Activated CD4-positive, alpha-beta T cell treated with anti-CD3 and anti-CD28 coated beads, Interleukin-10, Interleukin-2, amounts not matched to agents 100 ng/mL and 50 ng/mL, durations not matched to agents 16 hours and 8 hours (primary cell): Measurements from ENCODE around the gene UMODL1.
A peak's percentile ranks its signal among the peaks of the same experiment; 100 is the strongest.

Experiments used
- DNase-seq: peaks from one replicate; pipeline ENCODE4 v3.0.0-alpha.2; 2020

Gene UMODL1

DNA sequence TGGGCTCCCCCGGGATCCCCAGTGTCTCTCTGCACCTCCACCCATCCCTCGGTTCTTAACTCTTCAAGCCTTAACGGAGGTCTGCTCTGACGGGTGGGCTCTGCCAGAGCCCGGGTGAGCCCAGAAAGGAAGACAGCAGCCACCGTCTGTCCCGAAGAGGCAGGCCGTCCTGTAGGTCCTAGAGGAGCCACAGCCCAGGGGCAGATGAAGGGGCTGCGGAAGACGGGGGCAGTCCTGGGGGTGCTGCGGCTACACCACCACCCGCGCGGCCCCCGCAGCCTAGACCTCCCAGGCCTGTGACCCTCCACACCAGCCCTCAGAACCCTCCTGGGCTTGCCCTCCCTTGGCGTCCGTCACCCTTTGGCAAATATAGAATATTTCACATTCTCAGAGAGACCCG is 71.0 kb downstream of the UMODL1 start:
- DNase-seq, result no peak

DNA sequence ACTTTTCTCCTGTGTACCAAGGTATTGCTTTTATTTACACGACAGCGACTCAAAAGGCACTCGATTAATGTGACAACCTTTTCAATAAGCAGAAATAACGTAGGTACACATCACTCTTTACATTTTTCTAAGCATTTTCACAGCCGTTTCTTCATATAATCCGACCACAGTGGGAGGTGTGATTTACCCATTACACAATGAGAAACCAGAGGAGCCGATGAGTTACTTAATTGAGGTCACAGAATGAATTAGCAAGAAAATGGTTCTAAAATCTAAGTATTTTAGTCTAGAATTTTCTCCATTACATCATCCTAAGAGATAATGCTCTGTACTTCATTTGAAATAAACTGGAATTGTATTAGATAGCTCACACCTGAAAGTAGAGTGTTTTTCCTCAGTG is 71.5 kb downstream of the UMODL1 start:
- DNase-seq, result no peak

DNA sequence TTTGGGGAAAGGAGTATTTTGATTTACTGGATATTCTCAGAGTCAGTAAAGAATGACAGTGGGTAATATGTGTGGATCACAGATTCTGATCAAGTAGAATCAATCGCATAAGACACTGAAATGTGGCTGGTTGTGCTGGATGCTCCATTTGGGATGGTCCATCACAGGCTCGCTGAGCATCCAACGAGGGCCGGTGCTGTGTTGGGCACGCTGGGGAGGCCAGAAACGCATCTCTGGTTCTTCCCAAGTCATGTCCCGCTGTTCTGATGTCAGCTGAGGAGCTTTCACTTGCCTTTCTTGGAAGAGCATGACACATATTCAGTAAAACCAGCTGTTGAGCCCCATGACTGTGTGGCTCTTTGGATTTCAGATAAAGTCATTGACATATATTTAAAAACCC is 72.0 kb downstream of the UMODL1 start:
- no peak for DNase-seq

DNA sequence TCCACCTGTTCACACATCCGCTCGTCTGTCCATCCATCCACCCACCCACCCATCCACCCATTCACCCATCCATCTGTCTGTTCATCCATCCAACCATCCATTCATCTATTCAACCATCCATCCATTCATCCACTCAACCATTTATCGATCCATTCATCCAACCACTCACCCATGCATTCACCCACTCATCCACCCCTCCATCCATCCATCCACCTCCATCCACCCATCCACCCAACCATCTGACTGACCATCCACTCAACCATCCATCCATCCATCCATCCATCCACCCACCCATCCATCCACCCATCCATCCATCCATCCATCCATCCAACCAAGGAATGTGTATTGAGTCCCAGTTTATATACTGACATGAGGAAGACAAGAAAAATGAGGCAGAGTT is 73.1 kb downstream of the UMODL1 start:
- no peak for DNase-seq

DNA sequence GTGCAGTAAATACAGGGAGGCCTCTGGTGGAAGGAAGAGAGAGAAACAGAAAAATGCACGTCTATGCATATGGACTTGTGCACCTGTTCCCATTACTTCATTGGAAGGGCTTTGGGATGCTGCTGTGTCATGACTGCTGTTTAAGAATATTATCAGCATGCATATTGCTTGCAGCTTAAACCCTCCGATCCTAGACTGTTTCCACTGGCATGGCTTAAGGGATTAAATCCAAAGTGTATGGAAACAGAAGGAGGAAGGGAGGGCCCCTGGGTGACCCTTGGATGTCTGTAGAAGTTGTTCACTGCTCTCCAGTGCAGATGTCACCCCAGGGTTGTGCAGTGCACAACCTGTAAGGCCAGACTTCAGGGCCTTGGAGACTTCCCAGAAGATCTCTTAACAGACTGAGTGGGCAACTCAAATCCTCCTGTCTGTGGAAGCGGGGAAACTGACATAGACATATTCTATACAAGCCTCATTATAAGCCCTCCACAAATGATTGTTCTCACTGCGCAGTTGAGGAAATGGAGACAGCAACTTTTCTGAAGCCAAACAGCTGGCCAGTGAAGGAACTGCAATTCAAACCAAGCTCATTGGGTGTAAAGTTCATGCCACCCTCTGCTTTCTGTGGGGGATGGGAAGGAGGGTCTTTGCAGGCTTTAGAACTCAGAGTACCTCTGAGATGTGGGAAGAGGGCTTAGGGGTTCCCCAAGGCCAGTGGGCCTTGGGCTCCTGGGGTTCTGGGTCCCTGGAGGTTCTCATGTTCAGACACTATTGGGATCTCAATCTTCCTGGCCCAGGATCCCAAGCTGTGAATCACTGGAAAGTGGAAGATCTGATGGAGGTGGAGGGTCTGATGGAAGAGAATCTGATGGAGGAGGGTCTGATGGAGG is 73.8 kb downstream of the UMODL1 start:
- DNase-seq, result no peak

DNA sequence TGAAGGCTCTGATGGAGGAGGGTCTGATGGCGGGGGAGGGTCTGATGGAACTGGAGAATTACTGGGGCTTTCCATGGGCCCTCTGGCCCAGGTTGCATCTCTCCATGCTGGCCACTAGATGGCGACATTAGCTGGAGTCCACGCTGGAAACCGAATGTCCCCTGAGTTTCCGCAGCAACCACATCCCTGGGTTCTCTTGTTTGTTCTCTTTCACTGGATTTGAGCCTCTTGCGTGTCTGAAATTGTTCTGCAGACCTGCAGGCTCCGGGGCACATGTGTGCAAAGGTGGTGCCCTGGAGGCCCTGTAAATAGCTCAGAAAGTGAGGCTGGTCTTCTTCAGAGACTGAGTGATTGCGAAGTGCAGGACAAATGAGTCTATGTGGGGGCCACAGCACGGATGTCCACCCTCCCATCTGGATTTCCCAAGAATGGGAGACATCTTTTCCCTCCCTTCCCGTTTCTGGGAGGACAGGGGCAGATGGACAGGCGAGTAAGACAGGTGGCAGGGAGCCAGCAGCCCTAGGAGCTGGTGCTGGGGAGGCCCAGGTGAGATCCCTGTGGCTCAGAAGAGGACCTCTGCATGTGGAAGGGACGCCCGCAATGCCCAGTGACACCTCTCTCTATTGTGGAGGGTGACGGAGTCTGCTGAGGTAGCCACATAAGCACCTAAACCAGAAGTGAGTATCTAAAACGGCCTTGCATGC is 74.6 kb downstream of the UMODL1 start:
- peak; percentile 68 for DNase-seq

DNA sequence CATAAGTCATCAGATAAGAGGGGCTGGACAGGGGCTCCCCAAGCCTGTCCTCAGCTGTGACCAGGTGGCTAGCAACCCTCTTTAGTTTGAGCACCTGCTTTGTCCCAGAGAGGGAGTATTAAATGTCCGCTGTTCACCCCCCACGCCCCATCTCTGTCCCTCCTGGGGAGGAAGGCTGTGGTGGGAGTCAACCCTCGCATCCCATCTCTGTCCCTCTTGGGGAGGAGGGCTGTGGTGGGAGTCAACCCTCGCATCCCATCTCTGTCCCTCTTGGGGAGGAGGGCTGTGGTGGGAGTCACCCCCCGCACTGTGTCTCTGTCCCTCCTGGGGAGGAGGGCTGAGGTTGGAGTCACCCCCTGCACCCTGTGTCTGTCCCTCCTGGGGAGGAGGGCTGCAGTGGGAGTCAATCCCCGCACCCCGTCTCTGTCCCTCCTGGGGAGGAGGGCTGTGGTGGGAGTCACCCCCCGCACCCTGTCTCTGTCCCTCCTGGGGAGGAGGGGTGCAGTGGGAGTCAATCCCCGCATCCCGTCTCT is 75.2 kb downstream of the UMODL1 start:
- no peak for DNase-seq

DNA sequence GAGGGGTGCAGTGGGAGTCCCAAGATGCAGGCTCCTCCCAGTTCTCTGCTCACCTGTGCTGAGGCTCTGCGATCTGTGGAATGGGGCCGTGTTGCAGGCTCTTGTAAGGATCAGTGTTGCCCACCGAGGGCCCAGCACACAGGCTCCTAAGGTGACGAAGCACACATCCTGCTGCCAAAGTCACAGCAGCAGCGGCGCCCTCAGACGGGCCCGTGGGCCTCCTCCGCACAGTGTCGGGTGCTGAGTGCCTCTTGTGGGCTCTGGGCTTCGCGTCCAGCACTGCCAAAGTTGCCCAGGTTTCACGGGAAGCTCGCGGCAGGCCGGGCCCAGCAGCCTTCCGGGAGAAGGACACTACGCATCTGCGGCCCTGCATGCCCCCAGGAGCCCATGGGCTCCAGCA is 75.7 kb downstream of the UMODL1 start:
- no peak for DNase-seq

DNA sequence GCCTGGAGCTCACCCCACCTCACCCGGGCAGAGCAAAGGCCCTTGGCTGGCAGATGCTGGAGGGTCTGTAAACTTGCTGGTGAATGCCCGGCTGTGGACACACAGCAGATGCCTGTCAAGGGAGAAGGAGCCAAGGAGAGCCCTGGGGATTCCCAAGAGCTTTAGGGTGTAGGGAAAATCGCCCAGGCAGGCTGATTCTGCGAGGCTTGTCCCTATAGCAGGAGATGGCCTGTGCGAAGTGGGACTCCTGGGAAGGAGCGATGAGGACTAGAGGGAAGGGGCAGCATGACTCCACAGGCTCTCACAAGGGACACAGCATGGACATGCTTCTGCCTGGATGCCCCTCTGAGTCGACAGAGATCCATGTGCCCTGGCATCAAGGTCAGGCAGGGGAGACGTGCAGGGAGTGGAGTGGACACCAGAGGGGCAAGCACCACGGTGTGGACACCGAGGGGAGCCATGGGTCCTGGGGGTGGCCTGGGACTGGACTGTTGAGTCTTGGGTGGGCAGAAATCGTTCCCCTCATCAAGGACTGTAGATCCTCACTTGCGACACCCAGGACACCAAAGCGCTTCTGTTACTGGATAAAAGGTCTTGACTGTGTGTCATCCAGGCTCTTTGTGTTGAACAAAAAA is 76.4 kb downstream of the UMODL1 start:
- DNase-seq, result no peak

DNA sequence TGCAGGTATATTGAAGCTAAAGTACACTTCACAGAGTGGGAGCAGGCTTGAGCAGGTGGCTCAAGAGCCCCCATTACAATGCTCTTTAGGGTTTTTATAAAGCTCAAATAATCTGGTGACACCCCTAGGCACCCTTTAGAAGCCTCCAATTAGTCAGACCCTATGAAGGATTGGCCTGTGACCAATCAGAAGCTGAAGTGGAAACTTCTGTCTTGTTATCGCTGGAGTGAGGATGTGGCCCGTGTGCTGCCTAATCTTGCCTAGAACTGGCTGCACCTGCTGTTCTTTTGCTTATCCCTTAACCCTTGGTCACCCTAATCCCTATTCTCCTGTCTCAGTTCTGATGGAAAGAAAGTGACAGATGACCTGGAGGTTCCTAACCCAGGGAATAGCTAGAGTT is 77.0 kb downstream of the UMODL1 start:
- no peak for DNase-seq

DNA sequence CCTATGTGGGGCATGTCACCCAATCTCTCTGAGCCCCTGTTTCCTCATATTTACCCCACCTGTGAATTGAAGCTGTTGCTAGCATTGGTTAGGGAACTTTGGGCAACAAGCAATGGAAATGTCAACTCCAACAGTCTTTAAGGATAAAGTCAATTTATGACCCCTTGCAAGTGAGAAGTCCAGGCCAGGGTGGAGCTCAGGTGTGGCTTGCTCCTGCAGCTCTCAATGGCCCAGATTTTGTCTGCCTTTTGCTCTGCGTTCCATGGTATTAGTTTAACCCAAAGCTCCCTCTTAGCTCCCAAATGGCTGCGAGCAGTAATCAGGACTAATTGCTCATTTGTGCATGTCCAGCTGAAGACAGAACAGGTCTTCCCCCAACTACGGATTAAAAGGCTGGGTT is 77.5 kb downstream of the UMODL1 start:
- no peak for DNase-seq

DNA sequence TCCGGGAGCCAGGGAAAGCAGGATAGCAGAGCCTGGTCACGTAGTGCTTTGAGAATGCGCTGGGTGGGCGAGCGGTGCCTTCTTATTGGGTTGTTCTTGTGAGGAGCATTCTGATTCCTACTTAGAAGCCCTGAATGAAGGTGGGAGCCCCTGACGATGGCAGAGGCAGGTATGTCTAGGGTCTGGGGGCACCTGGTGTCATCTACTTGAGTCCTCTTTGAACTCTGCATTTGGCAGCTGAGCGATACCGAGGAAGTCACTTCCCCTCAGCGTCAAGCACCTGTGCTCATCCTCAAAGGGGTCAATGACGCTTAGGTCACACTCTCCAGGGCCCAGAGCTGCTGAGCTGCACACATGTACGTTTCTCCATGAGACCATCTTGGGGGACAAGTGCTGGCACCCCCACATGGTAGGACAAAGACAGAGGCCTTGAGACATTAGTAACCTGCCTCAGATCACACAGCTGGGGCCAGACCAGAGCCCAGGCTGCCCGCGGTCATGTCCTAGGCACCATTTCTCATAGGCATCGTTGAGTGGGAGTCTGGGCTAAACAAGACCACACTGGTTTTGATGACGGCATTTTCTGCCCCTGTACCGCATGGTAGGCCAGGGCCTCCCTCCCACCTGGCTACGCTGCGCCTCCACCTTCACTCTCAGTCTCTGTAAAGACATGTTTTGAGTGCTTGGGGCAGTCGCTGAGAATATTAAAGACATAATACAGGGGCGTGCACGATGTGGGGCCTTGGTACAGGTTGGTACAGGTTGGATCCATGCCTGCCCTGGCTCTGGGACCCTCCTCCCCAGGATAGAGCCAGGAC is 78.7 kb downstream of the UMODL1 start:
- DNase-seq, result no peak

DNA sequence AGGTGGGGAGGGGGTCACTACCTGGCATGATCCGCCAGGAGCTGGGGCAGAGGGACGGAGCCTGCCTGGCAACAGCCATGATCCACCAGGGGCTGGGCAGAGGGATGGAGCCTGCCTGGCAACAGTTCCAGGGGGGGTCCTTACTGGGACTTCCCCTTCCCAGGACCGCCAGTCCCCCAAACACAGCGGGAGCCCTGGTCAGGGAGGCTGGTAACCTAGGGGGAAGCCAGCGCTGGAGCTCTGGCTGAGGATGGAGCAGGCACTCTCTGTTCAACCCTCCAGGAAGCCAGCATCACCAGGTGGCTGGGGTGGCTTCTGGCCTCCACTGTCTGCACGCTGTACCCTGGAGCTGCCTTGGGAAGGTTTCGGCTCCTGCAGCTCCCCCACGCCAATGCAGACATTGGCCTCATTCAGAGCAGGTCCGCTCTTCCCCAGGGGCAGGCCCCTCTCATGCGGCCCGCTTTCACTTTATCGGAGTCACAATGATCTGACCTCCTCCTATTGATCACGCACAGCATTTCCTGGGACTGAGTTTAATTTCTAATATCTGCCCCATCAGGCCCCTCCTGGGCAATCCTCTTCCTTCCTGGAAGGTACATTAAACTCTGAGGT is 79.5 kb downstream of the UMODL1 start:
- DNase-seq, result no peak

DNA sequence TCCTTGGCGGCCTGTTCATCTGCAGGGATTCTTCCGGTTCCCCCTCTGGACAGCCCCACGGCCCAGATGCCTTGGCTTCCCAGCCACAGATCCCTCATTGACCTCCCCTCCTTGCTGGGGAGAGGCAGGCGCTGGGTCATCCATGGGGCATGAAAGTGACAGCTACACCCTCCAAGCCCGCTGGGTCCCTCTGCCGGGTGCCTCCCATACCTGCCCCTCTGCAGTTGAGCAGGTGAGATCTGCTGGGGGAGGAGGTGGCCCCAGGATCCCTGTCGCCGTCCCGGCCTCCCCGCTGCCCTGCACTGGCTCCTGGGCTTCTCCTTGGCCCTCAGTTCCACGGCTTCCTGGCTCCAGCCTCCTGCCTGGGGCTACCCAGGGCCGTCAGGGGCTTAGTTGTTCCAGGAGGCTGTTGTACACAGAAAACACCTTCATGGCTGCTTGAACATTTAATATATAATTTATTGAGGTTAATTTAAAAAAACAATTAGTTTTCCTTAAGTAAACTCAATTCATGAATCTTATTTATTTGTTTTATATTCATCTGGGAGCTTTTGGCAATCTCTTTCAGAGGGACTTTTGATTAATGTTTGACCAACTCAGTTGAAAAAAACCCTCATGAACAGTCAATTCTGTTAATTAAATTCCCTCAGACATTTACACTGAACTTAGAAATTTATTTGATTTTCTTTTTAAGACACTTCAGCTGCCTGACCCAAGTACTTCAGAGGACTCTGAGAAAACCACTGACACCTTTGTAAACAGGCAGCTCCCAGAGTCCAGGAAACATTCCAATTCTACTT is 80.2 kb downstream of the UMODL1 start:
- DNase-seq, result no peak

DNA sequence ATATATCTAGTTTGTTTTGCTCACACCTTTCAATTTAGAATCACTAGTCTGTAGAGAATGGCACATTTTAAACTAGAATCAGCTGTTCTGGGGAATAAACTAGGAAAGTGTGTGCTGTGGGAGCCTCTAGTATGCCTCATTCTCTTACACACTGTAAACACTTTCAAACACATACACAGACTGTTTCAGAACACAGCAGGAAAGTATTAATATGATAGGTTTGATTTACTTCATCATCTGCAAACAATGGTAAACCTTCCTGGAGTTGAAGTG is 80.8 kb downstream of the UMODL1 start:
- no peak for DNase-seq

DNA sequence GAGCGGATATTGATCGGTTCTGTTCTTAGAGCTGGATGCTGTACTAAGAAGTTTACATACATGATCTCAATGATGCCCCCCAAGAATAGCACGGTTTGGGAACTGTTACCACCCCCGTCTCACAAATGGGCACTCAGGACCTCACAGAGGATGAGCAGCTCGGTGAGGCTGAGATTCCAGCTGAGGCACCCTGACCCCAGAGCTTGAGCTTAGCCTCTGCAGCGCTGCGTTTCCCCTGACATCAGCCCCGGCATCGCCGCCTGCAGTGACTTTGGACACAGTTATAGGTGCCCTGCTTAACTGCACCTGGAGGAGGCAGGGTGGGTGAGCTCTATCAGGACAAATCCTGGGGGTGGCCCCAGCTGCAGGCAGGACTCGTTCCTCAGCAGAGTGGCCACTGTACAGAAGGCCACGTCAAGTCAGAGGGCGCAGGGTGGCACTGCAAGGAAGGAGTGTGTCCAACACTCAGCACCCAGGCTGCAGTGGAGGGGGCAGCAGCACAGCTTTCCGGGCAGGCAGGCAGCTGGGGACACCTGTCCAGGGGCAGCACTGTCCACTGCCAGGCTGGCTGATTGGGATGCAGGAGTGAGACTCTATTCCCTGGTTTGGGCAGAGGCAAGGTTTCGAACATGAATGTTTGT is 82.0 kb downstream of the UMODL1 start:
- no peak for DNase-seq

DNA sequence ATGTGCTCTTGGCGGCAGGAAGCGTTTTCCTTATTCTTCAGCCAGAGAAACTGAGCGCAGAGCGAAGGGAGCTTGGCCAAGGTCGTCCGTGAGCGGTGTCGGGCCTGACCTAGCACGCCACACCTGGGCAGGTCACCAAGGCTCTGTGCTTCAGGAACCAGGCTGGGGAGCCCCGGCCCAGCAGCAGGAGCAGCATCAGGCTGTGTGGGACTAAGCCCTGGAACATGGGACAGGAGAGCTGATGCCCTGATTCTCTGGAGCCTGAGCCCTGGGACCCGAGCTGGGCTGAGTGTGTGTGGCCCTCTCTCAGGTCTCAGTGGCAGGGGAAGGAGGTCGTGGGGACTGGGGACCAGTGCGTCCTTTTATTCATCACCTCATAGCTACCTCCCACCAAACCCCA is 82.6 kb downstream of the UMODL1 start:
- no peak for DNase-seq

DNA sequence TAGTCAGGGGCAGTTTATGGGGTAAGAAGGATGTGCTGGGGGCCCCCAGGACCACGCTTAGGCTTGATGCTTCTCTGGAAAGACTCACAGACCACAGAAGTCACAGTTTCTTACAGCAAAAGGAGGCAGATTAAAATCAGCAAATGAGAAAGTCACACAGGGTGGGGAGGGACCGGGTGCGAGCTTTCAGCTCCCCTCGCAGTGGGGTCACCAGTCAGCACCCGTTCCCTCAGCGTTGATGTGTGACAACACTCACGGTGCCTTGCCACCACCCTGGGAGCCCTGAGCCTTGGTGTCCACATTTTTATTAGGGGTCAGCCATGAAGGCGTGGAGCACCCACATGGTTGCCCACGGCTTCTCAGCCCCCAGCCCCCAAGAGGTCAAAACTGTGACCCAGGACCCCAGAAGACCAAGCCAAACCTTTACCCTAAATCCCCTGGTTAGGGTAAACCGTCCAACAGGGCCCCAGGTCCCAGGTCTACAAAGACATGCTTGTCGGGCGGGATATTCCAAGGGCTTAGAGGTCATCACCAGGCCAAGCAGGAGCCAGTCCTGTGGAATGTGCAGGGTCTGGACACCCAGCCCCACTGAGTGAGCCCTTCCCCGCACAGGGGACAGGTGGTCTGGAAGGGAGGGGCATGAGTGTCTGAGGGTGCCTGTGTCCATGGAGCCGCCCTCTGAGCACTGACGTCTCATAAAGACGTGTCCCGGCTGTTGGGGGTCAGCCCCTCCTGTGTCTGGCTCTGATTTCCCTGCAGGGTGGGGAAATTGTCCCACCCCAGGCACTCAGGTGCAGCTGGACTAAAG is 83.3 kb downstream of the UMODL1 start:
- no peak for DNase-seq

DNA sequence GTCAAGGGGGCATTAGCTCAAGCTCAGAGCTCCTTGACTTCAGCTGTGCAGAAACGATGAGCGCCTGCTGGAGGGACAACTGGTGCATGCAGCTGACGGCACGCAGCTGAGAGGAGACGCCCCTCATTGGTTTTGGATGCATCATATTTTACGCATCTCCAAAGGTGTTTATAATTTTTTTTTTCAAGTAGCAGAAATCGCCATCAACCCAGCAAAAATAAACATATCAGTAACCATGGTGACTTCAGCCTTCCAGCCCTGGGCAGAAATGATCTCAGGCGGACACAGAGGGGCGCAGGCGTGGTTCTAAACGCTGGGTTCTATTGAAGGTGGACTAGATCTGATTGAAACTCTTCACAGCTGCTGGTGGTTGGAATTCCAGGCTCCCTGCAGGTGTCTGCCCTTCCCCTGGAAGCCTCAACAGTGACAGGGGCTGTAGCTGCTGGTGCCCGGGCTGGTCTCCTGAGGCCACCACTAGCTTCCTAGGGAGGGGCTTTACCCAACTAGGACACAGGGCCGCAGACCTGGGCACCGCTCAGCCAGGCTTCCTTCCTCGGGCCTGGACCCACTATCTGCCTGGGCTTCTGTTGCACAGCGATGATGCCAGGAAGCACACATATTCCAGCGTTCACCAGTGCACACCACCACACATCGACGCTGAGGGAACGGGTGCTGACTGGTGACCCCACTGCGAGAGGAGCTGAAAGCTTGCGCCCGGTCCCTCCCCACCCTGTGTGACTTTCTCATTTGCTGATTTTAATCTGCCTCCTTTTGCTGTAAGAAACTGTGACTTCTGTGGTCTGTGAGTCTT is 84.1 kb downstream of the UMODL1 start:
- DNase-seq, result no peak
